Measurements from ENCODE around the gene ERFE. TPM values are rescaled to one million over a fixed set of nuclear protein-coding genes. Genes with fewer than 3 reads are reported as not detected.

Gene ERFE
- total and polyA plus RNA-seq, 2 of the 4 experiments (the other 2 are of a cell fraction): 1.3 to 3.5 TPM

- no peak for TF ChIP-seq CHD1 (IDR thresholded peaks at IDR 0.05; ENCODE audit: low read depth, low read length)
These were observed 29.4 kb upstream of the ERFE start (continued) for GRCh38 chr2:238129166-238130010.

- ATAC-seq (ENCODE audit: low read depth) (no peak), DNase-seq (no peak)
- Histone ChIP-seq H4K5ac (ENCODE audit: low read depth, low read length) (no peak overlapping the region), H2AK9ac (replicated peaks; ENCODE audit: low read depth, low read length, poor library complexity) (no peak overlapping the region), H4K20me1 (ENCODE audit: insufficient read depth, low read length) (no peaks in the 10 kb centered on the region), H3K79me1 (ENCODE audit: low read depth in 1 of 2, low read length in 2 of 2) (no peaks in the 10 kb centered on the region), H3K36me3 (ENCODE audit: control insufficient read depth, insufficient read depth, low read length) (no peaks in the 10 kb centered on the region), H3K4ac (ENCODE audit: low read depth, low read length) (no peak overlapping the region), H4K8ac (ENCODE audit: low read depth in 2 of 2, low read length in 2 of 2) (no peak overlapping the region), H3K18ac (ENCODE audit: low read depth, low read length) (no peak overlapping the region), H2BK120ac (ENCODE audit: low read depth, low read length) (no peak overlapping the region), H3K4me3 (ENCODE audit: insufficient read depth, low read depth, low read length) (no peak overlapping the region), H3K9me1 (ENCODE audit: insufficient read depth, low read length) (no peaks in the 10 kb centered on the region; the same call in 1 of the 2 replicates), H4K91ac (ENCODE audit: insufficient read depth, low read depth, low read length) (no peak overlapping the region), H2AFZ (replicated peaks; ENCODE audit: low read length, poor library complexity) (no peak overlapping the region), H3K9me3 (ENCODE audit: control insufficient read depth, insufficient read depth, low read length) (no peaks in the 10 kb centered on the region), H3K4me2 (ENCODE audit: low read depth, low read length) (no peak overlapping the region), H2BK15ac (ENCODE audit: low read depth, low read length) (no peak overlapping the region), H3K56ac (ENCODE audit: extremely low read depth, insufficient read depth, low read length) (no peak overlapping the region), H3K23ac (ENCODE audit: low read depth, low read length) (no peak overlapping the region), H3K4me1 (ENCODE audit: control insufficient read depth, insufficient read depth, low read length) (peaks cover 6% of the 10 kb centered on the region), H3K27ac (ENCODE audit: insufficient read depth, low read length) (no peak overlapping the region), H2AK5ac (ENCODE audit: low read depth, low read length) (no peak overlapping the region), H3K27me3 (ENCODE audit: control insufficient read depth, insufficient read depth, low read length) (no peaks in the 10 kb centered on the region), H2BK20ac (ENCODE audit: low read depth, low read length) (no peak overlapping the region), H3K9ac (ENCODE audit: low read depth, low read length) (no peak overlapping the region), H2BK5ac (ENCODE audit: low read depth, low read length, poor library complexity, severe bottlenecking) (no peak overlapping the region), H3K14ac (replicated peaks; ENCODE audit: low read depth, low read length) (no peak overlapping the region)
- POLR2A ChIA-PET (ENCODE audit: unreplicated experiment): no interaction called here
- no TSS peak for BruUV-seq (replicated peaks)
- in situ Hi-C loops (cut with MboI; ENCODE audit: low sequenced_read_pairs): no loop called here
- CTCF ChIA-PET: no interaction called here
- 86% methylated on average over 25 of the region's 28 CpGs; no CpG with 5 or more reads in 1 of the 2 experiments for WGBS, 2 experiments (ENCODE audit: extremely low coverage in 2 of 2, insufficient read length in 1 of 2)
- dilution Hi-C loops (cut with HindIII; ENCODE audit: low sequenced_read_pairs, unreplicated experiment): no loop called here
- intact Hi-C loops (cut with micrococcal nuclease): no loop called here
- TF ChIP-seq SMC3 (IDR thresholded peaks at IDR 0.05; ENCODE audit: low read depth, low read length) (no peak), BHLHE40 (IDR thresholded peaks at IDR 0.05; ENCODE audit: low read depth, low read length) (no peak), RAD21 (IDR thresholded peaks at IDR 0.05; ENCODE audit: low read length) (no peak), MAZ (IDR thresholded peaks at IDR 0.05; ENCODE audit: borderline replicate concordance, low read depth, low read length) (no peak), CTCF (conservative IDR thresholded peaks at IDR 0.05; ENCODE audit: low read depth, low read length) (no peak), FOS (IDR thresholded peaks at IDR 0.05; ENCODE audit: low read depth, low read length) (no peak), USF2 (IDR thresholded peaks at IDR 0.05; ENCODE audit: low read depth, low read length) (no peak), MXI1 (IDR thresholded peaks at IDR 0.05; ENCODE audit: borderline replicate concordance, low read depth, low read length) (no peak), MAFK (IDR thresholded peaks at IDR 0.05; ENCODE audit: low read depth, low read length) (no peak), ELK1 (IDR thresholded peaks at IDR 0.05; ENCODE audit: borderline replicate concordance, low read depth, low read length) (no peak), POLR2A (IDR thresholded peaks at IDR 0.05; ENCODE audit: low read depth, low read length) (no peak)
These were observed 28.6 kb upstream of the ERFE start for GRCh38 chr2:238130111-238130695.

Measured in IMR-90 (cell line).